ENCODE measurements around the gene DHRS9. TPM values are rescaled to one million over a fixed set of nuclear protein-coding genes. Genes with fewer than 3 reads are reported as not detected.
"Not testable (repeated sequence)": the region's sequence is repeated elsewhere in the genome, so short reads cannot be mapped to it uniquely, and the experiment has no call there.

The DHRS9 gene
- not detected in 2 replicates for polyA plus RNA-seq (2014; cell fraction: cytosol; rRNA removed)
- not detected in 2 replicates for polyA plus RNA-seq (2014; cell fraction: nucleus; rRNA removed)

GRCh38 chr2:169069341-169069740 is at the start of gene DHRS9:
TSS of gene DHRS9 (plus strand) at chr2:169069563. CDS start at chr2:169081582, 12,019 bp downstream.
- DNase-seq (ENCODE audit: low spot score): no peak

GRCh38 chr2:169023161-169023560 is 46.2 kb upstream of the DHRS9 start:
- DNase-seq (ENCODE audit: low spot score): no peak

- no peak for DNase-seq (ENCODE audit: low spot score)
These were observed 43.3 kb upstream of the DHRS9 start for GRCh38 chr2:169026056-169026455.

GRCh38 chr2:169027234-169027633 is 42.1 kb upstream of the DHRS9 start:
- DNase-seq (ENCODE audit: low spot score): no peak

GRCh38 chr2:169029341-169029740 is 40.0 kb upstream of the DHRS9 start:
- DNase-seq (ENCODE audit: low spot score): no peak

GRCh38 chr2:169031202-169031601 is 38.2 kb upstream of the DHRS9 start, which contains the start of gene ABCB11:
TSS of gene ABCB11 (minus strand) at chr2:169031324. CDS start at chr2:169018125, 13,199 bp downstream.
- DNase-seq (ENCODE audit: low spot score): no peak

- DNase-seq (ENCODE audit: low spot score): peak; percentile 32
These were observed 35.1 kb upstream of the DHRS9 start for GRCh38 chr2:169034256-169034655.

GRCh38 chr2:169034984-169035544 is 34.3 kb upstream of the DHRS9 start:
- no peak for DNase-seq (ENCODE audit: low spot score)

- no peak for DNase-seq (ENCODE audit: low spot score)
These were observed 33.5 kb upstream of the DHRS9 start for GRCh38 chr2:169035887-169036286.

GRCh38 chr2:169036736-169037440 is 32.5 kb upstream of the DHRS9 start:
- DNase-seq (ENCODE audit: low spot score): no peak

- no peak for DNase-seq (ENCODE audit: low spot score)
These were observed 31.0 kb upstream of the DHRS9 start for GRCh38 chr2:169038338-169038757.

- no peak for DNase-seq (ENCODE audit: low spot score)
These were observed 29.7 kb upstream of the DHRS9 start for GRCh38 chr2:169039702-169040101.

- DNase-seq (ENCODE audit: low spot score): peak; percentile 74
These were observed 27.8 kb upstream of the DHRS9 start for GRCh38 chr2:169041594-169041993.

GRCh38 chr2:169042856-169043255 is 26.5 kb upstream of the DHRS9 start:
- DNase-seq (ENCODE audit: low spot score): no peak

GRCh38 chr2:169046440-169047151 is 22.8 kb upstream of the DHRS9 start:
- DNase-seq (ENCODE audit: low spot score): no peak

GRCh38 chr2:169047256-169048250 is 21.8 kb upstream of the DHRS9 start:
- DNase-seq (ENCODE audit: low spot score): no peak

GRCh38 chr2:169049142-169049541 is 20.2 kb upstream of the DHRS9 start:
- no peak for DNase-seq (ENCODE audit: low spot score)

- DNase-seq (ENCODE audit: low spot score): peak; percentile 27
These were observed 18.7 kb upstream of the DHRS9 start for GRCh38 chr2:169050476-169051240.

- DNase-seq (ENCODE audit: low spot score): not testable (repeated sequence)
These were observed 14.8 kb upstream of the DHRS9 start for GRCh38 chr2:169054575-169054974.

GRCh38 chr2:169064199-169064598 is 5.2 kb upstream of the DHRS9 start:
- not testable (repeated sequence) for DNase-seq (ENCODE audit: low spot score)
